GM23338 (cell line): ENCODE measurements around the gene KCNK17. TPM values are rescaled to one million over a fixed set of nuclear protein-coding genes. Genes with fewer than 3 reads are reported as not detected.

Experiments
- ATAC-seq: fragments of 200-7000 bp; cut with Tn5 transposase; 3 replicates; pipeline ENCODE4 v1.9.1; 2020
- DNase-seq: peaks from one replicate; pipeline ENCODE4 v3.0.0-alpha.2; 2015; ENCODE audit warnings: low spot score
- H2AFZ ChIP-seq: fragments of 200-600 bp; sonication (generic); 2 replicates; pipeline ENCODE4 v1.8.0; 2016; ENCODE audit warnings: antibody characterized with exemption, mild to moderate bottlenecking, moderate library complexity
- H3F3A ChIP-seq: fragments of 200-600 bp; sonication (generic); replicated peaks from 2 replicates; pipeline ENCODE4 v1.8.0; 2017; ENCODE audit warnings: antibody characterized with exemption, mixed run types, low read depth
- H3K27ac ChIP-seq: fragments of 200-600 bp; sonication (generic); 2 replicates; pipeline ENCODE4 v1.6.1; 2016; ENCODE audit warnings: low read depth
- H3K27me3 ChIP-seq: fragments of 200-600 bp; sonication (generic); 2 replicates; pipeline ENCODE4 v1.8.0; 2016; ENCODE audit warnings: mild to moderate bottlenecking, mixed run types, moderate library complexity; ENCODE audit not compliant: insufficient read depth
- H3K36me3 ChIP-seq: fragments of 200-600 bp; sonication (generic); 2 replicates; pipeline ENCODE4 v1.8.0; 2016; ENCODE audit warnings: mild to moderate bottlenecking; ENCODE audit not compliant: insufficient read depth
- H3K4me1 ChIP-seq: fragments of 200-600 bp; sonication (generic); 2 replicates; pipeline ENCODE4 v1.8.0; 2016; ENCODE audit warnings: mild to moderate bottlenecking, moderate library complexity; ENCODE audit not compliant: insufficient read depth
- H3K4me2 ChIP-seq: fragments of 200-600 bp; sonication (generic); 2 replicates; pipeline ENCODE4 v1.7.1; 2017; ENCODE audit warnings: mixed run types
- H3K4me3 ChIP-seq: fragments of 200-600 bp; sonication (generic); 2 replicates; pipeline ENCODE4 v1.6.1; 2016; ENCODE audit warnings: mixed run types
- H3K79me2 ChIP-seq: fragments of 200-600 bp; sonication (generic); replicated peaks from 2 replicates; pipeline ENCODE4 v1.8.0; 2017; ENCODE audit warnings: mild to moderate bottlenecking; ENCODE audit not compliant: insufficient read depth
- H3K9me2 ChIP-seq: fragments of 200-600 bp; sonication (generic); 2 replicates; pipeline ENCODE4 v1.8.0; 2017; ENCODE audit not compliant: insufficient read depth
- H4K20me1 ChIP-seq: fragments of 200-600 bp; sonication (generic); replicated peaks from 2 replicates; pipeline ENCODE4 v1.8.0; 2017; ENCODE audit warnings: mild to moderate bottlenecking; ENCODE audit not compliant: insufficient read depth
- H3K27ac Mint-ChIP-seq: 2 replicates; pipeline ENCODE4 v1.8.0; 2020; ENCODE audit warnings: inconsistent platforms, mild to moderate bottlenecking, moderate library complexity, mixed read lengths
- H3K27me3 Mint-ChIP-seq: 3 replicates; pipeline ENCODE4 v1.8.0; 2022; ENCODE audit warnings: low read depth, mild to moderate bottlenecking, moderate library complexity, mixed read lengths, inconsistent platforms; ENCODE audit not compliant: insufficient read depth, poor library complexity
- H3K36me3 Mint-ChIP-seq: 3 replicates; pipeline ENCODE4 v1.8.0; 2021; ENCODE audit warnings: low read depth, mild to moderate bottlenecking, inconsistent platforms, moderate library complexity, mixed read lengths
- H3K4me1 Mint-ChIP-seq: 3 replicates; pipeline ENCODE4 v1.8.0; 2020; ENCODE audit warnings: mild to moderate bottlenecking, inconsistent platforms, mixed read lengths
- H3K4me3 Mint-ChIP-seq: 3 replicates; pipeline ENCODE4 v1.8.0; 2021; ENCODE audit warnings: moderate library complexity, mild to moderate bottlenecking, inconsistent platforms, mixed read lengths
- H3K9me3 Mint-ChIP-seq: 3 replicates; pipeline ENCODE4 v1.8.0; 2020; ENCODE audit warnings: moderate library complexity, mild to moderate bottlenecking, inconsistent platforms, mixed read lengths
- CREB1 ChIP-seq: fragments of 250-450 bp; sonication (Bioruptor Pico); IDR thresholded peaks from 2 replicates; pipeline ENCODE4 v1.5.0; 2020; ENCODE audit warnings: low read depth, mild to moderate bottlenecking, moderate library complexity
- EZH2 ChIP-seq: fragments of 200-600 bp; sonication (generic); IDR thresholded peaks from one replicate; pipeline ENCODE4 v1.8.0; 2017; ENCODE audit warnings: antibody characterized with exemption, mild to moderate bottlenecking, low read depth; ENCODE audit not compliant: unreplicated experiment
- EZH2phosphoT487 ChIP-seq: fragments of 200-600 bp; sonication (generic); IDR thresholded peaks from one replicate; pipeline ENCODE4 v1.8.1; 2018; ENCODE audit warnings: antibody characterized with exemption; ENCODE audit not compliant: unreplicated experiment
- JUNB ChIP-seq: IDR thresholded peaks from one replicate; pipeline ENCODE4 v1.6.1; 2016; ENCODE audit warnings: antibody characterized with exemption; ENCODE audit not compliant: unreplicated experiment
- NANOG ChIP-seq: IDR thresholded peaks from 2 replicates; pipeline ENCODE4 v1.6.1; 2016; ENCODE audit warnings: antibody characterized with exemption, borderline replicate concordance
- POLR2AphosphoS5 ChIP-seq: IDR thresholded peaks from 2 replicates; pipeline ENCODE4 v1.6.1; 2016; ENCODE audit warnings: antibody characterized with exemption, low read depth
- STAT1 ChIP-seq: IDR thresholded peaks from one replicate; pipeline ENCODE4 v1.6.1; 2016; ENCODE audit warnings: antibody characterized with exemption; ENCODE audit not compliant: unreplicated experiment
- ZNF114 ChIP-seq: fragments of 250-450 bp; sonication (Bioruptor Pico); IDR thresholded peaks from 2 replicates; pipeline ENCODE4 v1.5.0; 2020; ENCODE audit warnings: mild to moderate bottlenecking, moderate library complexity
- ZNF331 ChIP-seq: fragments of 250-450 bp; sonication (Bioruptor Pico); IDR thresholded peaks from 2 replicates; pipeline ENCODE4 v1.5.0; 2020; ENCODE audit warnings: low read depth, mild to moderate bottlenecking, moderate library complexity
- polyA plus RNA-seq: library from polyadenylated mRNA; unstranded; fragments of >200 nt; fragmentation: Nextera tagmentation; extraction: Ambion mirVana; gene quantifications from 2 replicates; pipeline ENCODE4 v1.2.1, GENCODE V29; 2016
- total RNA-seq: library from RNA; depleted of rRNA; stranded (reverse); fragments of >200 nt; shearing (Covaris generic); gene quantifications from 2 replicates; pipeline ENCODE4 v1.2.3, GENCODE V29; 2014
- TF ChIP-seq, protein P1 (sequence below): IDR thresholded peaks from one replicate; pipeline ENCODE4 v1.6.1; 2018; ENCODE audit warnings: antibody characterized with exemption; ENCODE audit not compliant: unreplicated experiment
- TF ChIP-seq, protein P2 (sequence below): fragments of 250-450 bp; sonication (Bioruptor Pico); IDR thresholded peaks from 2 replicates; pipeline ENCODE4 v1.5.0; 2020; ENCODE audit warnings: mild to moderate bottlenecking, moderate library complexity
- TF ChIP-seq, protein P3 (sequence below), 2 experiments: fragments of 200-600 bp in 1 of 2; sonication (generic) in 1 of 2; conservative IDR thresholded peaks; 2 replicates each; pipeline versions ENCODE4 v1.5.1 to v1.6.1; 2016 to 2017; ENCODE audit warnings: antibody characterized with exemption in 2 of 2, low read depth in 2 of 2, mild to moderate bottlenecking in 2 of 2, moderate library complexity in 1 of 2
- TF ChIP-seq, protein P4 (sequence below): IDR thresholded peaks from 2 replicates; pipeline ENCODE4 v1.6.1; 2016; ENCODE audit warnings: antibody characterized with exemption

The KCNK17 gene
- total and polyA plus RNA-seq, 2 experiments from 2014 or later: 2.2 to 3.1 TPM

DNA sequence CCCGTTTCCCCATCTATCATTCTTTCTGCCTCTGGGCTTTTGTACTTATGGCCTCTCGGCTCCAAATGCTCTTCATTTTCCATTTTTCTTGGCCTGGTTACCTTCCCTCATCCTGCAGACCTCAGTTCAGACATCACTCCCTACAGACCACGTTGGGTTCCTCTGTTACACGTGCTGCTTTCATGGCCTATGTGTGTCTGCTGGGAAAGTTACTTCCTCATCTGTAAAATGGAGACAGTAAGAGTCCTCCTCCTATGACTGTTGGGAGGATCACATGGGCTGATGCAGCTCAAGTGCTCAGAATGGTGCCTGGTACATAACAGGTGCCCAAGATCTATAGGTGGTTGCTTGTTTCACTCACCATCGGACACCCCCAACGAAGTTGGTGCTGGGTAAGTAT is 13.5 kb downstream of the KCNK17 start:
- Histone ChIP-seq H2AFZ (no peak overlapping the region; the same call in 1 of the 2 replicates), H3K4me1 (peaks cover 6% of the 10 kb centered on the region), H3F3A (no peaks in the 10 kb centered on the region), H3K36me3 (no peaks in the 10 kb centered on the region), H3K27ac (no peak overlapping the region), H3K27me3 (no peaks in the 10 kb centered on the region), H3K9me2 (no peaks in the 10 kb centered on the region), H3K79me2 (no peaks in the 10 kb centered on the region), H4K20me1 (no peaks in the 10 kb centered on the region), H3K4me2 (no peak overlapping the region), H3K4me3 (no peak overlapping the region)
- Mint-ChIP-seq H3K36me3 (no peaks in the 10 kb centered on the region), H3K9me3 (no peaks in the 10 kb centered on the region; the same call in 2 of the 3 replicates), H3K4me1 (peaks cover 24% of the 10 kb centered on the region), H3K27ac (no peak overlapping the region), H3K4me3 (no peak overlapping the region), H3K27me3 (peaks cover 7% of the 10 kb centered on the region)
- DNase-seq (no peak), ATAC-seq (no peak)
- TF ChIP-seq POLR2AphosphoS5 (no peak), ZNF331 (no peak), STAT1 (no peak), ZNF114 (no peak), JUNB (no peak), NANOG (no peak), EZH2 (no peak), EZH2phosphoT487 (no peak), CREB1 (CRISPR knock-in tag) (no peak)
- TF ChIP-seq, protein P1, sequence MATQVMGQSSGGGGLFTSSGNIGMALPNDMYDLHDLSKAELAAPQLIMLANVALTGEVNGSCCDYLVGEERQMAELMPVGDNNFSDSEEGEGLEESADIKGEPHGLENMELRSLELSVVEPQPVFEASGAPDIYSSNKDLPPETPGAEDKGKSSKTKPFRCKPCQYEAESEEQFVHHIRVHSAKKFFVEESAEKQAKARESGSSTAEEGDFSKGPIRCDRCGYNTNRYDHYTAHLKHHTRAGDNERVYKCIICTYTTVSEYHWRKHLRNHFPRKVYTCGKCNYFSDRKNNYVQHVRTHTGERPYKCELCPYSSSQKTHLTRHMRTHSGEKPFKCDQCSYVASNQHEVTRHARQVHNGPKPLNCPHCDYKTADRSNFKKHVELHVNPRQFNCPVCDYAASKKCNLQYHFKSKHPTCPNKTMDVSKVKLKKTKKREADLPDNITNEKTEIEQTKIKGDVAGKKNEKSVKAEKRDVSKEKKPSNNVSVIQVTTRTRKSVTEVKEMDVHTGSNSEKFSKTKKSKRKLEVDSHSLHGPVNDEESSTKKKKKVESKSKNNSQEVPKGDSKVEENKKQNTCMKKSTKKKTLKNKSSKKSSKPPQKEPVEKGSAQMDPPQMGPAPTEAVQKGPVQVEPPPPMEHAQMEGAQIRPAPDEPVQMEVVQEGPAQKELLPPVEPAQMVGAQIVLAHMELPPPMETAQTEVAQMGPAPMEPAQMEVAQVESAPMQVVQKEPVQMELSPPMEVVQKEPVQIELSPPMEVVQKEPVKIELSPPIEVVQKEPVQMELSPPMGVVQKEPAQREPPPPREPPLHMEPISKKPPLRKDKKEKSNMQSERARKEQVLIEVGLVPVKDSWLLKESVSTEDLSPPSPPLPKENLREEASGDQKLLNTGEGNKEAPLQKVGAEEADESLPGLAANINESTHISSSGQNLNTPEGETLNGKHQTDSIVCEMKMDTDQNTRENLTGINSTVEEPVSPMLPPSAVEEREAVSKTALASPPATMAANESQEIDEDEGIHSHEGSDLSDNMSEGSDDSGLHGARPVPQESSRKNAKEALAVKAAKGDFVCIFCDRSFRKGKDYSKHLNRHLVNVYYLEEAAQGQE: no peak
- TF ChIP-seq, protein P2, sequence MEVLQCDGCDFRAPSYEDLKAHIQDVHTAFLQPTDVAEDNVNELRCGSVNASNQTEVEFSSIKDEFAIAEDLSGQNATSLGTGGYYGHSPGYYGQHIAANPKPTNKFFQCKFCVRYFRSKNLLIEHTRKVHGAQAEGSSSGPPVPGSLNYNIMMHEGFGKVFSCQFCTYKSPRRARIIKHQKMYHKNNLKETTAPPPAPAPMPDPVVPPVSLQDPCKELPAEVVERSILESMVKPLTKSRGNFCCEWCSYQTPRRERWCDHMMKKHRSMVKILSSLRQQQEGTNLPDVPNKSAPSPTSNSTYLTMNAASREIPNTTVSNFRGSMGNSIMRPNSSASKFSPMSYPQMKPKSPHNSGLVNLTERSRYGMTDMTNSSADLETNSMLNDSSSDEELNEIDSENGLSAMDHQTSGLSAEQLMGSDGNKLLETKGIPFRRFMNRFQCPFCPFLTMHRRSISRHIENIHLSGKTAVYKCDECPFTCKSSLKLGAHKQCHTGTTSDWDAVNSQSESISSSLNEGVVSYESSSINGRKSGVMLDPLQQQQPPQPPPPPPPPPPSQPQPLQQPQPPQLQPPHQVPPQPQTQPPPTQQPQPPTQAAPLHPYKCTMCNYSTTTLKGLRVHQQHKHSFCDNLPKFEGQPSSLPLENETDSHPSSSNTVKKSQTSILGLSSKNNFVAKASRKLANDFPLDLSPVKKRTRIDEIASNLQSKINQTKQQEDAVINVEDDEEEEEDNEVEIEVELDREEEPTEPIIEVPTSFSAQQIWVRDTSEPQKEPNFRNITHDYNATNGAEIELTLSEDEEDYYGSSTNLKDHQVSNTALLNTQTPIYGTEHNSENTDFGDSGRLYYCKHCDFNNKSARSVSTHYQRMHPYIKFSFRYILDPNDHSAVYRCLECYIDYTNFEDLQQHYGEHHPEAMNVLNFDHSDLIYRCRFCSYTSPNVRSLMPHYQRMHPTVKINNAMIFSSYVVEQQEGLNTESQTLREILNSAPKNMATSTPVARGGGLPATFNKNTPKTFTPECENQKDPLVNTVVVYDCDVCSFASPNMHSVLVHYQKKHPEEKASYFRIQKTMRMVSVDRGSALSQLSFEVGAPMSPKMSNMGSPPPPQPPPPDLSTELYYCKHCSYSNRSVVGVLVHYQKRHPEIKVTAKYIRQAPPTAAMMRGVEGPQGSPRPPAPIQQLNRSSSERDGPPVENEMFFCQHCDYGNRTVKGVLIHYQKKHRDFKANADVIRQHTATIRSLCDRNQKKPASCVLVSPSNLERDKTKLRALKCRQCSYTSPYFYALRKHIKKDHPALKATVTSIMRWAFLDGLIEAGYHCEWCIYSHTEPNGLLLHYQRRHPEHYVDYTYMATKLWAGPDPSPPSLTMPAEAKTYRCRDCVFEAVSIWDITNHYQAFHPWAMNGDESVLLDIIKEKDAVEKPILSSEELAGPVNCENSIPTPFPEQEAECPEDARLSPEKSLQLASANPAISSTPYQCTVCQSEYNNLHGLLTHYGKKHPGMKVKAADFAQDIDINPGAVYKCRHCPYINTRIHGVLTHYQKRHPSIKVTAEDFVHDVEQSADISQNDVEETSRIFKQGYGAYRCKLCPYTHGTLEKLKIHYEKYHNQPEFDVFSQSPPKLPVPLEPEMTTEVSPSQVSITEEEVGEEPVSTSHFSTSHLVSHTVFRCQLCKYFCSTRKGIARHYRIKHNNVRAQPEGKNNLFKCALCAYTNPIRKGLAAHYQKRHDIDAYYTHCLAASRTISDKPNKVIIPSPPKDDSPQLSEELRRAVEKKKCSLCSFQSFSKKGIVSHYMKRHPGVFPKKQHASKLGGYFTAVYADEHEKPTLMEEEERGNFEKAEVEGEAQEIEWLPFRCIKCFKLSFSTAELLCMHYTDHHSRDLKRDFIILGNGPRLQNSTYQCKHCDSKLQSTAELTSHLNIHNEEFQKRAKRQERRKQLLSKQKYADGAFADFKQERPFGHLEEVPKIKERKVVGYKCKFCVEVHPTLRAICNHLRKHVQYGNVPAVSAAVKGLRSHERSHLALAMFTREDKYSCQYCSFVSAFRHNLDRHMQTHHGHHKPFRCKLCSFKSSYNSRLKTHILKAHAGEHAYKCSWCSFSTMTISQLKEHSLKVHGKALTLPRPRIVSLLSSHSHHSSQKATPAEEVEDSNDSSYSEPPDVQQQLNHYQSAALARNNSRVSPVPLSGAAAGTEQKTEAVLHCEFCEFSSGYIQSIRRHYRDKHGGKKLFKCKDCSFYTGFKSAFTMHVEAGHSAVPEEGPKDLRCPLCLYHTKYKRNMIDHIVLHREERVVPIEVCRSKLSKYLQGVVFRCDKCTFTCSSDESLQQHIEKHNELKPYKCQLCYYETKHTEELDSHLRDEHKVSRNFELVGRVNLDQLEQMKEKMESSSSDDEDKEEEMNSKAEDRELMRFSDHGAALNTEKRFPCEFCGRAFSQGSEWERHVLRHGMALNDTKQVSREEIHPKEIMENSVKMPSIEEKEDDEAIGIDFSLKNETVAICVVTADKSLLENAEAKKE: no peak
- TF ChIP-seq, protein P3, sequence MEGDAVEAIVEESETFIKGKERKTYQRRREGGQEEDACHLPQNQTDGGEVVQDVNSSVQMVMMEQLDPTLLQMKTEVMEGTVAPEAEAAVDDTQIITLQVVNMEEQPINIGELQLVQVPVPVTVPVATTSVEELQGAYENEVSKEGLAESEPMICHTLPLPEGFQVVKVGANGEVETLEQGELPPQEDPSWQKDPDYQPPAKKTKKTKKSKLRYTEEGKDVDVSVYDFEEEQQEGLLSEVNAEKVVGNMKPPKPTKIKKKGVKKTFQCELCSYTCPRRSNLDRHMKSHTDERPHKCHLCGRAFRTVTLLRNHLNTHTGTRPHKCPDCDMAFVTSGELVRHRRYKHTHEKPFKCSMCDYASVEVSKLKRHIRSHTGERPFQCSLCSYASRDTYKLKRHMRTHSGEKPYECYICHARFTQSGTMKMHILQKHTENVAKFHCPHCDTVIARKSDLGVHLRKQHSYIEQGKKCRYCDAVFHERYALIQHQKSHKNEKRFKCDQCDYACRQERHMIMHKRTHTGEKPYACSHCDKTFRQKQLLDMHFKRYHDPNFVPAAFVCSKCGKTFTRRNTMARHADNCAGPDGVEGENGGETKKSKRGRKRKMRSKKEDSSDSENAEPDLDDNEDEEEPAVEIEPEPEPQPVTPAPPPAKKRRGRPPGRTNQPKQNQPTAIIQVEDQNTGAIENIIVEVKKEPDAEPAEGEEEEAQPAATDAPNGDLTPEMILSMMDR (conservative IDR thresholded peaks at IDR 0.05; ENCODE audit: low read depth in 2 of 2): no peak
- TF ChIP-seq, protein P4, sequence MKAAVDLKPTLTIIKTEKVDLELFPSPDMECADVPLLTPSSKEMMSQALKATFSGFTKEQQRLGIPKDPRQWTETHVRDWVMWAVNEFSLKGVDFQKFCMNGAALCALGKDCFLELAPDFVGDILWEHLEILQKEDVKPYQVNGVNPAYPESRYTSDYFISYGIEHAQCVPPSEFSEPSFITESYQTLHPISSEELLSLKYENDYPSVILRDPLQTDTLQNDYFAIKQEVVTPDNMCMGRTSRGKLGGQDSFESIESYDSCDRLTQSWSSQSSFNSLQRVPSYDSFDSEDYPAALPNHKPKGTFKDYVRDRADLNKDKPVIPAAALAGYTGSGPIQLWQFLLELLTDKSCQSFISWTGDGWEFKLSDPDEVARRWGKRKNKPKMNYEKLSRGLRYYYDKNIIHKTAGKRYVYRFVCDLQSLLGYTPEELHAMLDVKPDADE: no peak
